Medulla oblongata (tissue), 1 donor: Measurements from ENCODE around the gene MAD2L1BP.
"Not testable (repeated sequence)": the region's sequence is repeated elsewhere in the genome, so short reads cannot be mapped to it uniquely, and the experiment has no call there.

ENCODE experiments used
- DNase-seq: peaks from one replicate; pipeline ENCODE4 v3.0.0-alpha.2; 2015; ENCODE audit errors: extremely low spot score

MAD2L1BP gene, protein sequence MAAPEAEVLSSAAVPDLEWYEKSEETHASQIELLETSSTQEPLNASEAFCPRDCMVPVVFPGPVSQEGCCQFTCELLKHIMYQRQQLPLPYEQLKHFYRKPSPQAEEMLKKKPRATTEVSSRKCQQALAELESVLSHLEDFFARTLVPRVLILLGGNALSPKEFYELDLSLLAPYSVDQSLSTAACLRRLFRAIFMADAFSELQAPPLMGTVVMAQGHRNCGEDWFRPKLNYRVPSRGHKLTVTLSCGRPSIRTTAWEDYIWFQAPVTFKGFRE

GRCh38 chr6:43635387-43636307 is at the start of gene MAD2L1BP:
MAD2L1BP (plus strand) TSS chr6:43635840; CDS start chr6:43635876, 36 bp downstream.
- DNase-seq, result peak; percentile 84

- DNase-seq, result no peak
These were observed 47.4 kb upstream of the MAD2L1BP start for GRCh38 chr6:43588194-43588593.

GRCh38 chr6:43589564-43589963 is 46.1 kb upstream of the MAD2L1BP start:
- DNase-seq, result not testable (repeated sequence)

DNA sequence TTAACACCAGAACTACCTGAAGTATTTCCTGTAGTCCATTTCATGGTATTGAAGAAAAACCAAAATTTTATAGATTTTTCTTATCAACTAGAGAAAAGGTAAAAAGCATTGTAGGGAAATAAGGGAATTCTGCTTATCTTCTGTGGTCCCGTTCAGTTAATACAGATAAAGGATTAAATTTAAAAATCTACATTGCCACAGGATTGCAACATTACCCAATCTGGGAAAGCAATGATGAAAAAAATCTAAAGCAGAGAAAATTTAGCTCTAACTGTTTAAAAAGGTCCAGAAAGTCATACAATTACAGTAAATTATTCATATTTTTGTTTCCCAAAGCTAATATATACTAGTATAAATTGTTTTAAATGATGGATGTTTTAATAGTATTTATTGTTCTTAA is 41.7 kb upstream of the MAD2L1BP start:
- no peak for DNase-seq

DNA sequence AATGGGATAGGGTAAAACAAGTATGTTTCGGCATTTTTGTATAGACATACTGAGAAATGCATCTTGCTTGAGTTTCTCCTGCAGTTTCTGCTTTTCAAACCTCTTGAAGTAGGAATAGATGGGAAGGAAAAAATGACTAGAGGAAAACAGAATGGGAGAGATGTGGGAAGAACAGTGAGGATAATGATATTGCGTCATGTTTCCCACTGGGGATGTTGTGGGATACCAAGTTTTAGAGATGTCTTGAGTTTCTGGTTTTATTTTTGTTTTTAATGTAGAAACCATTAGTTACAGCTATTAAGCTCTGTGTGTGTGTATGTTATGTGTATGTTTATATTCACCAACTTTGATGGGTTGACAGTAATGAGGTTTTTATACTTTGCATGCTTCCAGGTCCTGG is 35.0 kb upstream of the MAD2L1BP start:
- DNase-seq, result no peak

- DNase-seq, result no peak
These were observed 31.5 kb upstream of the MAD2L1BP start for GRCh38 chr6:43604174-43604573.

DNA sequence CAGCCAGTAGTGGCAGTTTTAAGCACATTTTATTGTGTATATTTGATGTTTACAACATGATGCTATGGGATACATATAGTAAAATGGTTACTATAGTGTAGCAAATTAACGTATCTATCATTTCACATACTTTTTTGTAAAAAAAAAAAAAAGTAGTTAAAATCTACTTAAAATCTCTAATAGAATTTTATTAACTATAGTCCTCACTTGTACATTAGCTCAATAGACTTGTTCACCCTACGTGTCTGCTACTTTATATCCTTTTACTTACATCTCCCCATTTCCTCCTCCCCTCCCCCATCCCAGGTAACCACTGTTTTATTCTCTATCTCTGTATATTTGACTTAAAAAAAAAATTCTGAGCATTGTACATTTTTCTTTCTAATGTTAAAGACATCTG is 29.6 kb upstream of the MAD2L1BP start:
- DNase-seq, result no peak

DNA sequence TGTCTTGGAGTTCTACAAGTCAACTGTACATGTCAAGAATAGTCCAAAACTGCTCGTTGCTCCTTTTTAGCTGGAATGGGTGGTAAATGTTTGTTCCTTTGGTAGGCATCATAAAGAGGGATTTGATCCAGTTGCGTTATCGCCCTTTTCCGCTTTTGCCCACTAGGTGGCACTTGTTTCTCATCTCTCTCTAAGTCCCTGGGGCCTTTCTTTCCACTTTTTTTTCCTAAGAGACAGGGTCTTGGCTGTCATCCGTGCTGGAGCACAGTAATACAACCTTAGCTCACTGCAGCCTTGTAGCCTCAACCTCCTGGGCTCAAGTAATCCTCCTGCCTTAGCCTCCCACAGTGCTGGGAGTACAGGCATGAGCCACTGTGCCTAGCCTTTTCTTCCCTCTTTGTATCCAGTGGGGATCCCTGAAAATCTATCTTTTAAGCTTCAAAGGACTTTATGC is 27.3 kb upstream of the MAD2L1BP start:
- DNase-seq, result peak; percentile 85

DNA sequence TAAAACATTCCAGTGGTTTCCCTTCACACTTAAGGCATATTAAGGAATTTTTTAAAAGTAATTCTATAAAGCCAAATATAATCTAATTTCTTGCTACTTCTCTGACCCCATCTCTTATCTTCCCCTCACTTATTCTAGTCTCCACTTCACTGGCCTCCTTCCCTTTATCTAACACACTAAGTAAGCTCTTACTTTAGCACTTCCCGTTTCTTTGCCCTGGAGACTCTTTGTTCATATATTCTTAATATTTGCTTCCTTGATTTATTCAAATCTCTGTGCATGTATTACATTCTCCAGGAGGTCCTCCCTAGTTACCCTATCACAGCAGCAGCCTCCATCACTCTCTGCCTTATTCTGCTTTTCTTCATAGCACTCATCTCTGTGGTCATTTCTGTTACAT is 26.8 kb upstream of the MAD2L1BP start:
- no peak for DNase-seq

- DNase-seq, result no peak
These were observed 26.2 kb upstream of the MAD2L1BP start for GRCh38 chr6:43609402-43609801.

DNA sequence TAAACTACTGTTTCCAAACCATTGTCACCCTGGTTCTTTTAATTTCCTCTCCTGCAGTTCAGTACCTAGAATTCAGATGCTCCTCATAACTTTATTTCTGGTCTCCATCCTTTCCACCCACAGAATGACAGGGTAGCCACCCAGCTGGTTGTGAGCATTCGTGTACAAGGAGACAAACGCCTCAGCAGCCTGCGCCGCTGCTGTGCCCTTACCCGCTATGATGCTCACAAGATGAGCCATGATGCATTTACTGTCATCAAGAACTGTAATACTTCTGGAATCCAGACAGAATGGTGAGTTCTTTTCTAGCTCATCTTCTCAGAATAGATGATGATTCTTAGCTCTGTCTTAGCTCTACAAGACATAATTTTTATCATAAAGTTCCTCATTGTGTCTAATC is 25.2 kb upstream of the MAD2L1BP start:
- DNase-seq, result no peak

DNA sequence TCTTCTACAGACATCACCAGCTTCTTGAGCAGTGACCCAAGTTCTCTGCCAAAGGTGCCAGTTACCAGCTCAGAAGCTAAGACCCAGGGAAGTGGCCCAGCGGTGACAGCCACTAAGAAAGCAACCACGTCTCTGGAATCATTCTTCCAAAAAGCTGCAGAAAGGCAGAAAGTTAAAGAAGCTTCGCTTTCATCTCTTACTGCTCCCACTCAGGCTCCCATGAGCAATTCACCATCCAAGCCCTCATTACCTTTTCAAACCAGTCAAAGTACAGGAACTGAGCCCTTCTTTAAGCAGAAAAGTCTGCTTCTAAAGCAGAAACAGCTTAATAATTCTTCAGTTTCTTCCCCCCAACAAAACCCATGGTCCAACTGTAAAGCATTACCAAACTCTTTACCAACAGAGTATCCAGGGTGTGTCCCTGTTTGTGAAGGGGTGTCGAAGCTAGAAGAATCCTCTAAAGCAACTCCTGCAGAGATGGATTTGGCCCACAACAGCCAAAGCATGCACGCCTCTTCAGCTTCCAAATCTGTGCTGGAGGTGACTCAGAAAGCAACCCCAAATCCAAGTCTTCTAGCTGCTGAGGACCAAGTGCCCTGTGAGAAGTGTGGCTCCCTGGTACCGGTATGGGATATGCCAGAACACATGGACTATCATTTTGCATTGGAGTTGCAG is 21.8 kb upstream of the MAD2L1BP start:
- no peak for DNase-seq

DNA sequence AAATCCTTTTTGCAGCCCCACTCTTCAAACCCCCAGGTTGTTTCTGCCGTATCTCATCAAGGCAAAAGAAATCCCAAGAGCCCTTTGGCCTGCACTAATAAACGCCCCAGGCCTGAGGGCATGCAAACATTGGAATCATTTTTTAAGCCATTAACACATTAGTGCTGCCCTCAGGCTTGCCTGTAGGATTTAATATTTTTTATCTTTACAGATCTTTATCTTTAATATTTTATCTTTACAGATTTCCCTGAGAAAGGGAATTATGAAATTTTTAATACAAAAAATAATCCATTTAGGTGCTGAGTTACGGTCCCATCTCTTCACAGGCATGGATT is 21.3 kb upstream of the MAD2L1BP start:
- no peak for DNase-seq

GRCh38 chr6:43616725-43617472 is 18.7 kb upstream of the MAD2L1BP start:
- DNase-seq, result no peak

GRCh38 chr6:43621078-43621835 is 14.4 kb upstream of the MAD2L1BP start:
- DNase-seq, result no peak

DNA sequence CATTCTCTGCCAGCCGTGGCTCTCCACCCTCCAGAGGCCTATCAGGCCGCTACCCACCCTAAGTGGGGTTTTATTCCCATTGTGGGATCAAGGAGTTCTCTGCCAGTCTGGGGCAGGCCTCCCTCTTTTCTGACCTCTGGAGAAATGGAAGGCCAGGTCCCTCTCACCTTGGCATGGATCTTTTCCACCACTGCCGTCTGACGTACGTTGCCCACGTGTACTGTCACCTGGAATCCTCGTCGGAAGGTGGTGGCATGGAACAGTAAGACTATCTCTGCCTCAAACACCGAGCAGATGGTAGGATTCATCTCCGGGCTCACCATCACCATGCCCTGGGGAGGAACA is 13.8 kb upstream of the MAD2L1BP start:
- no peak for DNase-seq

DNA sequence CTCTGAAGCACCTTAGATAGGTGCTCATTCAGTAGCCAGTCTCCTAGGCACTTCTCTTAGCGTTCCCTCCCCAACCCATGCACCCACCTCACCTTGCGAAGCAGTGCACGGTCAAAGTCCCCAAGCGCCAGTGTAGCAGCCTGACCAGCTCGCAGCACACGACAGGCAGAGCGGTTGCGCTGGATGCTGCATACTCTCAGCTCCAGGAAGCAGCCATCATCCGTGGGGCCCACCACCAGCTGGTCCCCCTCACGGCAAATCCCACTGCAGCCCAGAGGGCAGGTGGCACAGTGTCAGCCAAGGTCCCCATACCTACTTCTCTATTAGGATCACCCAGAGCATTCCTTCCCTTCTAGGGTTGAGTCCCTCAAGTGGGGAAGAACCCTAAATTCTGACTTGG is 13.1 kb upstream of the MAD2L1BP start:
- no peak for DNase-seq

- no peak for DNase-seq
These were observed 11.5 kb upstream of the MAD2L1BP start for GRCh38 chr6:43623880-43624785.

DNA sequence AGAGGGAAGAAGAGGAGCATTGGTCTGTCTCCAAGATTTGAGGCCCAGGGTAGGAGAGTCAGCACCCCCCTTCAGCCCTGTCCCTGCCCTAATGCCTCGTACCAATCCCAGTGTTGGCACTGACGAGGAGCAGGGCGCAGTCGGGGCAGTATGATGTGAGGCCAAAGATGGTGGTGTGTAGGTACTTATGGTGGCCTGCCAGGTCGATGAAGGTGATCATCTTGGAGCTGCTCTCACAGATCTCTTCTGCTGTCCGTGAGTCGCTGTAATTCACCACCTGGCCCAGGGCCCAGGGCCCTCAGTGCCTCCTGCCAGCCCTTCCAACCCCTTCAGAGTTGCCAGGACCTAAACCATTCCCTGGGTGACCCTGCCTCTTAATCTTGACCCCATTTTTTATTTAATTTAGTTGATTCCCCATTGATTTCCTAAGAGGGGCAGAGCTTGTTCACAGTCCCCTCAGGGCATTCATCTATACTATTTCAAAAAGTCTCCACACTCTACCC is 10.8 kb upstream of the MAD2L1BP start:
- DNase-seq, result no peak
